ENCODE measurements around the gene IRF8. TPM values are rescaled to one million over a fixed set of nuclear protein-coding genes. Genes with fewer than 3 reads are reported as not detected.

IRF8 gene
- total and polyA plus RNA-seq, 10 donors, result 103 to 329 (median 252) TPM

GRCh38 chr16:85858984-85859817 is 39.8 kb upstream of the IRF8 start:
- intact Hi-C loops (cut with DNase I; ENCODE audit: low total_unique reads), result no loop called here

DNA sequence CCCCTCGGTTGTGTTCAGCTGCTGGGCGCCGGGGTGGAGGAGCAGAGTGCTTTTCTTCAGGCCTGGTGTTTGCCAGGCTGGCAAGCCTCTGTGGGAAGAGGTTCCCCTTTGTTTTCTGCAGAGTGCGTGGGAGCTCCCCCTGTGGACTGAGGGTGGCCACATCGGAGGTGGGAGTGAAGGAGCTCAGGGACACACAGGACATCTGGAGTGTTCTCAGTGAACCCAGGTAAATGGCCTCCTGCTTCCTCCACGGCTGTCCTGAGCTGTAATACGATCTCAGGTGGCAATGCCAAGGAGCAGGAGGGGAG is 39.2 kb upstream of the IRF8 start:
- Histone ChIP-seq H3K27me3 (replicated peaks in 1 of 7) (peaks cover 0 to 3% (median 0%) of the 10 kb centered on the region in 7 donors), H3K9me3 (peaks cover 0 to 4% (median 0%) of the 10 kb centered on the region in 8 donors), H3K4me1 (peaks cover 0 to 31% (median 7%) of the 10 kb centered on the region in 6 donors), H3K4me3 (no peak overlapping the region), H3K36me3 (no peaks in the 10 kb centered on the region), H3K27ac (no peak overlapping the region)
- DNase-seq, result no peak
- no peak for TF ChIP-seq POLR2AphosphoS5 (IDR thresholded peaks at IDR 0.05)
- no peak for TF ChIP-seq POLR2A (IDR thresholded peaks at IDR 0.05)
- no peak for TF ChIP-seq CTCF (IDR thresholded peaks at IDR 0.05 in 8 of 11, conservative IDR thresholded peaks at IDR 0.05 in 3 of 11)
- intact Hi-C loops (cut with DNase I; ENCODE audit: low total_unique reads), result no loop called here
- 54 to 72% (median 62%) methylated on average over 6 to 7 of the region's 7 CpGs for WGBS, 5 donors

More at GRCh38 chr16:85858984-85859817, 39.8 kb upstream of the IRF8 start:
- WGBS, 5 donors, result 76 to 86% (median 80%) methylated on average over 16 of the region's 16 CpGs
- peaks cover 0 to 3% (median 0%) of the 10 kb centered on the region in 7 donors for H3K27me3 ChIP-seq (replicated peaks in 1 of 7)
- H3K36me3 ChIP-seq, result no peaks in the 10 kb centered on the region
- H3K4me1 ChIP-seq, result peaks cover 0 to 35% (median 10%) of the 10 kb centered on the region in 6 donors
- H3K27ac ChIP-seq, result no peak overlapping the region
- DNase-seq, result no peak
- peaks cover 0 to 5% (median 0%) of the 10 kb centered on the region in 8 donors for H3K9me3 ChIP-seq
- H3K4me3 ChIP-seq, result no peak overlapping the region
- TF ChIP-seq POLR2A (IDR thresholded peaks at IDR 0.05) (no peak), POLR2AphosphoS5 (IDR thresholded peaks at IDR 0.05) (no peak), CTCF (IDR thresholded peaks at IDR 0.05 in 8 of 11, conservative IDR thresholded peaks at IDR 0.05 in 3 of 11) (no peak)

DNA sequence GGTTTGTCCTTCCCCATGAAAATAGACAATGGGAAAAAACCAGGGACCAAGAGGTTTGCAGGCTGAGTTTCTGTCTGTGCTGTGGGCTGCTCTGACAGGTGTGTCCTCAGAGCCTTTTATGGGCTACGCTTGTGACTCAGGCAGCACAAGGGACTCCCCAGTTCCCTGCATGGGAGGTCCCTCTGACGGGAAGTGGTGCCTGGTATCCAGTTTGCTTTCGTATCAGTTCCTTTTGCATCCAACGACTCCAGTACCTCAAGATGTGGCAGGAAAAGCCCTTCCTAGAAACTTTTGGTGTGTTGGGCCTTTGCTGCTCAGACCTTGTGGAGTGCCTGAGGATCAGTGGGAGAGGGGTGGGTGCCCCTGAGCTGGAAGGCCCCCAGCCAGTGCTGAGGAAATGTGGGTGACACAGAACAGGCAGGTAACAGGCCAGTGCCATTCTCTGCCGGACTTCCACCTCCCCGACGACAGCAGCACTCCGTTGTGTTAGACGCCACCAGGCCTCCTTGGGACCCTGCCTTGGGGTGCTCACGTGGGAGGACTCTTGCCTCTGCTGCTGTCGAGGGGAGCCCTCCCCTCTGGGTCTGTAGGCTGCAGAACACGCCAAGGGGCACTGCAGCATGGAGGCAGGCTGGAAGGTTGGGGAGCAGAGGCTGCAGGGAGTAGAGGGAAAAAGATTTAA is 38.4 kb upstream of the IRF8 start:
- no peak for TF ChIP-seq POLR2A (IDR thresholded peaks at IDR 0.05)
- no peak for TF ChIP-seq POLR2AphosphoS5 (IDR thresholded peaks at IDR 0.05)
- TF ChIP-seq CTCF (IDR thresholded peaks at IDR 0.05 in 8 of 11, conservative IDR thresholded peaks at IDR 0.05 in 3 of 11), result no peak

More for the DNA sequence above, 38.4 kb upstream of the IRF8 start:
- no peaks in the 10 kb centered on the region for H3K36me3 ChIP-seq
- H3K27me3 ChIP-seq (replicated peaks in 1 of 7), result peaks cover 0 to 3% (median 0%) of the 10 kb centered on the region in 7 donors
- peaks cover 0 to 31% (median 7%) of the 10 kb centered on the region in 6 donors for H3K4me1 ChIP-seq
- peak; percentile 70 for DNase-seq
- intact Hi-C loops (cut with DNase I; ENCODE audit: low total_unique reads), result no loop called here
- H3K9me3 ChIP-seq, result no peaks in the 10 kb centered on the region
- 74 to 85% (median 81%) methylated on average over 6 to 12 of the region's 12 CpGs for WGBS, 5 donors
- no peak overlapping the region for H3K27ac ChIP-seq
- H3K4me3 ChIP-seq, result no peak overlapping the region
